GM12892 (cell line): ENCODE data around the gene IRGQ.

Experiments
- POLR2A ChIP-seq: IDR thresholded peaks from 2 replicates; pipeline ENCODE4 v1.6.1; 2011; ENCODE audit warnings: low read depth, low read length, control low read depth
- POLR2AphosphoS5 ChIP-seq: IDR thresholded peaks from 2 replicates; pipeline ENCODE4 v1.6.1; 2011; ENCODE audit warnings: low read depth, low read length, control low read depth
- TAF1 ChIP-seq: IDR thresholded peaks from 2 replicates; pipeline ENCODE4 v1.6.1; 2011; ENCODE audit warnings: low read depth, mild to moderate bottlenecking, control low read depth, low read length, borderline replicate concordance

DNA sequence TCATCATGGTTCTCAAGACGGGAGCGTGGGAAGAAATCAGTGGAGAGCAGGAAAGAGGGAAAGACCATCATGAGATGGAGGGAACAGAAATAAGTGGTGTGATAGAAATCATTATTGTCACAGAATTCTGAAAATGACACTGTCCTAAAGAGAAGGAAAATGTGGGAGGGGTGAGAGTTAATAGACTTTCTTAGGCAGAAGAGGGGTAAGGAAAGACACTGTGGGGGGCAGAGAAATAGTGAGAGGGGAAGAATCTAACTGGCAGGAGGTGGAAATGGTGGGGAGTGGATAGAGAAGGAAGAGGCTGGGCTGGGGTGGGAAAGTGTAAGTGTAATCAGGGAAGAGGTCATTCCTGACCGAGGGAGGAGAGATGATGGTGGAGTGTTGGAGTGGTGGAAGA lies 17.1 kb downstream of the IRGQ start:
- TF ChIP-seq TAF1 (no peak), POLR2AphosphoS5 (no peak), POLR2A (no peak)
